ENCODE results near the gene FAM156A. TPM values are rescaled to one million over a fixed set of nuclear protein-coding genes. Genes with fewer than 3 reads are reported as not detected.

The FAM156A gene
- total and polyA plus RNA-seq, 2 of the 8 experiments (the other 6 are each of a cell fraction or from before 2014, with no cell fraction given): 11.7 to 13.6 TPM

DNA sequence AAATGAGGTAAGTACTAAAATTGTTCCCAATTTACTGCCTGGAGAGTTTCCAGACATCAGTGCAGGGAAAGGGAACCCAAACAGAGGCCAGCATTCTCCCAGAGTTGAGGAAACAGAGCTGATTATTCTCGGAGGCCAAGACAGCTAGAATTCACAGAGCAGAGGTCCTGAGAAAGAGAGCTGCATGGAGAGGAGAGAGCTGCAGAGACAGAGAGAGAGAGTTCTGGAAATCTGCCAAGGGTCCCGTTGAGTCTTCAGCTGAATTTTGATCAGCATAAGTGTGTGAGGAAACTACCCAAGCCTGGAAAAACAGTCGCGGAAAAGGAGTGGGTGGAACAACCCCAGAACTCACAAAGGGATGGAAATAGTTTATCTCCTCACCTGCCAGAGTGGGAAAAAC lies 46.5 kb upstream of the FAM156A start:
- FAIRE-seq: no peak
- TF ChIP-seq RFX5 (IDR thresholded peaks at IDR 0.05; ENCODE audit: borderline replicate concordance, low read depth, low read length): no peak
- no peak for TF ChIP-seq SRF (IDR thresholded peaks at IDR 0.05; ENCODE audit: low read depth, low read length)
- TF ChIP-seq CBX5 (IDR thresholded peaks at IDR 0.05; ENCODE audit: low read depth, low read length): no peak
- no peak for TF ChIP-seq NRF1 (IDR thresholded peaks at IDR 0.05; ENCODE audit: low read depth, low read length)

More for the DNA sequence above, 46.5 kb upstream of the FAM156A start:
- no peak overlapping the region for H4K8ac ChIP-seq (ENCODE audit: extremely low read depth, insufficient read depth, low read length)
- no peak overlapping the region for H2BK12ac ChIP-seq (ENCODE audit: low read depth, low read length)
- no peak overlapping the region for H3K23ac ChIP-seq (ENCODE audit: insufficient read length)
- no peaks in the 10 kb centered on the region for H3K4me1 ChIP-seq (replicated peaks in 1 of 4; ENCODE audit: control insufficient read depth in 3 of 4, insufficient read depth in 4 of 4, low read length in 3 of 4)
- no peak overlapping the region for H3K18ac ChIP-seq (ENCODE audit: extremely low read depth, low read length)
- H3K9me3 ChIP-seq (ENCODE audit: insufficient read depth in 2 of 2, low read depth in 1 of 2, low read length in 1 of 2): no peaks in the 10 kb centered on the region
- no peak overlapping the region for H2AK5ac ChIP-seq (ENCODE audit: low read depth, low read length)
- no peaks in the 10 kb centered on the region for H3K36me3 ChIP-seq (ENCODE audit: control insufficient read depth in 2 of 4, insufficient read depth in 4 of 4, low read length in 3 of 4)
- no peak overlapping the region for H3K9ac ChIP-seq (replicated peaks in 1 of 4; ENCODE audit: extremely low read depth in 1 of 4, low read depth in 3 of 4, low read length in 3 of 4)
- H3K4ac ChIP-seq (replicated peaks; ENCODE audit: insufficient read length, low read depth, low read length): no peak overlapping the region
- H3K79me2 ChIP-seq (ENCODE audit: control insufficient read depth in 1 of 2, insufficient read depth in 2 of 2, low read length in 2 of 2): no peaks in the 10 kb centered on the region
- H3K4me2 ChIP-seq (ENCODE audit: insufficient read depth in 1 of 2, low read depth in 2 of 2, low read length in 2 of 2): no peak overlapping the region
- H3K4me3 ChIP-seq (ENCODE audit: extremely low read depth in 1 of 4, insufficient read depth in 2 of 4, low read depth in 3 of 4, low read length in 4 of 4): no peak overlapping the region
- no peak overlapping the region for H4K91ac ChIP-seq (replicated peaks; ENCODE audit: insufficient read length, low read length)
- ChIA-PET CTCF (ENCODE audit: partially characterized antibody) (interaction anchor here (0.5 to 3.8 kb wide), 3 partner anchors 9 to 67 kb away, joined by 3 to 13 read pairs (median 4); no protein-coding TSS in a partner anchor), POLR2A (ENCODE audit: partially characterized antibody) (no interaction called here)
- no peaks in the 10 kb centered on the region for H4K20me1 ChIP-seq (replicated peaks in 1 of 2; ENCODE audit: control insufficient read depth in 1 of 2, insufficient read depth in 2 of 2, low read length in 2 of 2)
- no peak overlapping the region for H3K56ac ChIP-seq (replicated peaks; ENCODE audit: insufficient read length, low read depth, low read length)
- H4K5ac ChIP-seq (ENCODE audit: insufficient read length, low read depth, low read length): no peak overlapping the region
- H2BK5ac ChIP-seq (ENCODE audit: low read depth, low read length): no peak overlapping the region
- no peaks in the 10 kb centered on the region for H3K79me1 ChIP-seq (ENCODE audit: low read depth, low read length)
- H2BK15ac ChIP-seq (ENCODE audit: low read length): no peak overlapping the region
- H3K27ac ChIP-seq (ENCODE audit: low read depth, low read length): no peak overlapping the region
- H2BK120ac ChIP-seq (replicated peaks; ENCODE audit: low read depth, low read length): no peak overlapping the region
- no peak overlapping the region for H2BK20ac ChIP-seq (ENCODE audit: low read length)
- H3K23me2 ChIP-seq (ENCODE audit: low read depth, low read length): no peaks in the 10 kb centered on the region
- no peak overlapping the region for H3K14ac ChIP-seq (ENCODE audit: insufficient read length)
- no peak overlapping the region for H2AFZ ChIP-seq (ENCODE audit: low read length)
- WGBS, 2 experiments (ENCODE audit: extremely low coverage in 1 of 2, insufficient coverage in 1 of 2, insufficient read length in 1 of 2, insufficient replicate concordance in 2 of 2, low coverage in 1 of 2, low lambda C conversion rate in 2 of 2, missing lambda C conversion rate in 1 of 2): 65% methylated on average over 4 of the region's 4 CpGs; no CpG with 5 or more reads in 1 of the 2 experiments
- no peak for DNase-seq (ENCODE audit: low read depth in 1 of 2, low spot score in 2 of 2)
- H3K27me3 ChIP-seq (replicated peaks in 1 of 4; ENCODE audit: control insufficient read depth in 3 of 4, extremely low read depth in 1 of 4, insufficient read depth in 3 of 4, low read length in 3 of 4): peaks cover 0 to 12% (median 2%) of the 10 kb centered on the region in 4 experiments; a peak in 2 of 7 replicates
